Stomach (tissue), 9 donors: Measurements from ENCODE around the gene SLC29A3. TPM values are rescaled to one million over a fixed set of nuclear protein-coding genes. Genes with fewer than 3 reads are reported as not detected.

Experiments used
- DNase-seq, 2 donors: peaks; one replicate each; pipeline versions ENCODE4 v3.0.0 to v3.0.0-alpha.2; 2013 to 2019
- H3K27ac ChIP-seq, 5 donors: fragments of 200-600 bp in 4 of 5; sonication (generic) in 4 of 5; one replicate each; pipeline ENCODE4 v1.5.1; 2013 to 2019; ENCODE audit warnings: mild to moderate bottlenecking in 1 of 5, moderate library complexity in 1 of 5
- H3K27me3 ChIP-seq, 3 donors: fragments of 200-600 bp; sonication (generic); one replicate each; pipeline ENCODE4 v1.5.1; 2017 to 2019; ENCODE audit warnings: mixed run types in 1 of 3
- H3K36me3 ChIP-seq, 4 donors: fragments of 200-600 bp; sonication (generic); 1 replicate in 3 of 4; 2 replicates in 1 of 4; pipeline ENCODE4 v1.5.1; 2016 to 2019
- H3K4me1 ChIP-seq, 4 donors: fragments of 200-600 bp; sonication (generic); one replicate each; pipeline ENCODE4 v1.5.1; 2016 to 2019
- H3K4me3 ChIP-seq, 4 donors: fragments of 200-600 bp; sonication (generic) in 3 of 4; one replicate each; pipeline ENCODE4 v1.5.1; 2016 to 2019; ENCODE audit warnings: mild to moderate bottlenecking in 1 of 4
- H3K9me3 ChIP-seq, 4 donors: fragments of 200-600 bp; sonication (generic); one replicate each; pipeline ENCODE4 v1.5.1; 2016 to 2019
- CTCF ChIP-seq, 7 experiments: fragments of 450-650 bp in 4 of 7; fragments of 200-600 bp in 3 of 7; sonication (generic) in 3 of 7; IDR thresholded peaks; one replicate each; pipeline ENCODE4 v1.5.1; 2016 to 2019; ENCODE audit warnings: antibody characterized with exemption in 7 of 7, control low read depth in 2 of 7, mild to moderate bottlenecking in 1 of 7
- EP300 ChIP-seq: sonication (generic); formaldehyde crosslinking; IDR thresholded peaks from one replicate; pipeline ENCODE4 v1.6.1; 2017; ENCODE audit warnings: antibody characterized with exemption
- POLR2A ChIP-seq, 4 donors: fragments of 450-650 bp; IDR thresholded peaks; one replicate each; pipeline ENCODE4 v1.6.1; 2016; ENCODE audit warnings: antibody characterized with exemption in 4 of 4, control low read depth in 2 of 4, mild to moderate bottlenecking in 1 of 4, moderate library complexity in 1 of 4
- POLR2AphosphoS5 ChIP-seq, 3 donors: sonication (generic); formaldehyde crosslinking; IDR thresholded peaks; one replicate each; pipeline ENCODE4 v1.6.1; 2016; ENCODE audit warnings: antibody characterized with exemption in 3 of 3
- WGBS, 5 donors: extraction: QIAGEN DNeasy Blood & Tissue Kit in 3 of 5; methylation state at CpG; one replicate each; pipeline versions ENCODE4 v1.1.5 to v1.1.7; 2013 to 2018; 5-methylcytosine and 5-hydroxymethylcytosine counted together
- intact Hi-C: fragments of 100-400 bp; cut with DNase I; formaldehyde crosslinking; loops from one replicate; pipeline ENCODE4 v1.15.1; 2023; ENCODE audit warnings: low total_unique reads
- polyA plus RNA-seq, 3 donors: library from polyadenylated mRNA; stranded (reverse); fragments of 200-250 nt; gene quantifications; one replicate each; pipeline ENCODE4 v1.2.3, GENCODE V29; 2013
- total RNA-seq, 5 donors: library from RNA; depleted of rRNA; stranded (reverse); fragments of >200 nt; gene quantifications; one replicate each; pipeline versions ENCODE4 v1.1.0 to v1.2.3, GENCODE V29; 2014 to 2016
- donor health status: healthy with polysubstance abuse.
- donor health status: Bipolar disorder and iron deficiency.
- donor health status: healthy.

Gene SLC29A3
- total and polyA plus RNA-seq, 8 donors, result 2.8 to 23.7 (median 4.2) TPM; not detected in 2

- H3K4me3 ChIP-seq, result no peak overlapping the region
- TF ChIP-seq POLR2A (IDR thresholded peaks at IDR 0.05) (no peak), POLR2AphosphoS5 (IDR thresholded peaks at IDR 0.05) (no peak), EP300 (no peak), CTCF (IDR thresholded peaks at IDR 0.05) (no peak)
- H3K36me3 ChIP-seq, result peaks cover 3 to 85% (median 66%) of the 10 kb centered on the region in 4 donors
- no peaks in the 10 kb centered on the region for H3K27me3 ChIP-seq
- no peaks in the 10 kb centered on the region for H3K4me1 ChIP-seq
- intact Hi-C loops, result no loop called here
- 77 to 88% (median 80%) methylated on average over 11 to 12 of the region's 12 CpGs for WGBS, 5 donors
- H3K27ac ChIP-seq, result no peak overlapping the region
- no peak for DNase-seq
- no peaks in the 10 kb centered on the region for H3K9me3 ChIP-seq
Measured at GRCh38 chr10:71289421-71290130, 29.5 kb upstream of the SLC29A3 start.

GRCh38 chr10:71290331-71290730 lies 28.7 kb upstream of the SLC29A3 start:
- no peaks in the 10 kb centered on the region for H3K4me1 ChIP-seq
- no peak for DNase-seq
- H3K9me3 ChIP-seq, result no peaks in the 10 kb centered on the region
- H3K4me3 ChIP-seq, result no peak overlapping the region
- WGBS, 5 donors, result 72 to 92% (median 88%) methylated on average over 3 of the region's 3 CpGs
- peaks cover 6 to 88% (median 71%) of the 10 kb centered on the region in 4 donors for H3K36me3 ChIP-seq
- no peaks in the 10 kb centered on the region for H3K27me3 ChIP-seq
- TF ChIP-seq CTCF (IDR thresholded peaks at IDR 0.05), result no peak
- TF ChIP-seq POLR2A (IDR thresholded peaks at IDR 0.05), result no peak
- no peak for TF ChIP-seq POLR2AphosphoS5 (IDR thresholded peaks at IDR 0.05)
- TF ChIP-seq EP300, result no peak
- intact Hi-C loops, result no loop called here
- no peak overlapping the region for H3K27ac ChIP-seq

GRCh38 chr10:71290806-71291527 lies 28.1 kb upstream of the SLC29A3 start:
- intact Hi-C loops, result no loop called here
- DNase-seq, result no peak
- no peaks in the 10 kb centered on the region for H3K4me1 ChIP-seq
- H3K27me3 ChIP-seq, result no peaks in the 10 kb centered on the region
- peaks cover 6 to 88% (median 73%) of the 10 kb centered on the region in 4 donors for H3K36me3 ChIP-seq
- WGBS, 5 donors, result 84 to 95% (median 88%) methylated on average over 17 to 26 of the region's 26 CpGs
- H3K4me3 ChIP-seq, result no peak overlapping the region
- TF ChIP-seq CTCF (IDR thresholded peaks at IDR 0.05) (no peak), POLR2AphosphoS5 (IDR thresholded peaks at IDR 0.05) (no peak), EP300 (no peak), POLR2A (IDR thresholded peaks at IDR 0.05) (no peak)
- H3K9me3 ChIP-seq, result no peaks in the 10 kb centered on the region
- H3K27ac ChIP-seq, result no peak overlapping the region

- TF ChIP-seq POLR2AphosphoS5 (IDR thresholded peaks at IDR 0.05), result no peak
- TF ChIP-seq EP300, result no peak
- no peak for TF ChIP-seq CTCF (IDR thresholded peaks at IDR 0.05)
- no peak for TF ChIP-seq POLR2A (IDR thresholded peaks at IDR 0.05)
Measured at GRCh38 chr10:71291528-71291900, 27.5 kb upstream of the SLC29A3 start.

More at GRCh38 chr10:71291528-71291900, 27.5 kb upstream of the SLC29A3 start:
- no peak overlapping the region for H3K27ac ChIP-seq
- intact Hi-C loops, result no loop called here
- no peaks in the 10 kb centered on the region for H3K27me3 ChIP-seq
- no peaks in the 10 kb centered on the region for H3K4me1 ChIP-seq
- H3K4me3 ChIP-seq, result no peak overlapping the region
- DNase-seq, result no peak
- H3K9me3 ChIP-seq, result no peaks in the 10 kb centered on the region
- WGBS, 5 donors, result 89 to 97% (median 94%) methylated on average over 8 to 13 of the region's 13 CpGs
- H3K36me3 ChIP-seq, result peaks cover 6 to 88% (median 73%) of the 10 kb centered on the region in 4 donors
